ENCODE data around the gene LHFPL4. TPM values are rescaled to one million over a fixed set of nuclear protein-coding genes. Genes with fewer than 3 reads are reported as not detected.

LHFPL4 gene
- total RNA-seq, 4 donors from 2014 or later = 0.13 to 0.17 (median 0.17) TPM; not detected in 1

Other genes with a start within 250 kb of the LHFPL4 start
- gene THUMPD3, start 190.8 kb downstream of the LHFPL4 start, total RNA-seq = 10 to 100 TPM; 23.8 to 37.4 (median 26.1) TPM
- gene SETD5, start 156.2 kb downstream of the LHFPL4 start, total RNA-seq = 10 to 100 TPM; 54.8 to 84.3 (median 78.1) TPM
- gene MTMR14, start 95.7 kb upstream of the LHFPL4 start, total RNA-seq = 10 to 100 TPM; 14.1 to 27.3 (median 21.1) TPM
- under 1 TPM in 2 of 4 donors, not detected in 2; 0.33 to 0.42 TPM for gene CPNE9, start 150.0 kb upstream of the LHFPL4 start, total RNA-seq
- 10 to 100 TPM; 16.2 to 23.3 (median 21.1) TPM for gene BRPF1, start 177.9 kb upstream of the LHFPL4 start, total RNA-seq
- gene OGG1, start 196.1 kb upstream of the LHFPL4 start, total RNA-seq = 10 to 100 TPM; 18.6 to 28.3 (median 24.9) TPM
- 10 to 100 TPM; 53.6 to 78.9 (median 70.2) TPM for gene CAMK1, start 216.1 kb upstream of the LHFPL4 start, total RNA-seq
- gene TADA3, start 238.7 kb upstream of the LHFPL4 start, total RNA-seq = 10 to 100 TPM; 64.4 to 80.9 (median 74.6) TPM
- gene ARPC4, start 239.3 kb upstream of the LHFPL4 start, total RNA-seq = 100 to 1,000 TPM; 129 to 191 (median 164) TPM

Measured in esophagus muscularis mucosa (tissue), 4 donors.